Ishikawa (cell line): ENCODE measurements around the gene WDR64.

Experiments
- CEBPB ChIP-seq: IDR thresholded peaks from 2 replicates; pipeline ENCODE4 v1.6.1; 2012
- CREB1 ChIP-seq: IDR thresholded peaks from 2 replicates; pipeline ENCODE4 v1.6.1; 2012; ENCODE audit warnings: low read depth
- EGR1 ChIP-seq: IDR thresholded peaks from 2 replicates; pipeline ENCODE4 v1.6.1; 2012
- EP300 ChIP-seq: IDR thresholded peaks from 2 replicates; pipeline ENCODE4 v1.6.1; 2012; ENCODE audit warnings: borderline replicate concordance
- FOXM1 ChIP-seq: IDR thresholded peaks from 2 replicates; pipeline ENCODE4 v1.6.1; 2012; ENCODE audit warnings: low read depth, borderline replicate concordance
- NFIC ChIP-seq: IDR thresholded peaks from 2 replicates; pipeline ENCODE4 v1.6.1; 2012
- RAD21 ChIP-seq: IDR thresholded peaks from 2 replicates; pipeline ENCODE4 v1.6.1; 2012; ENCODE audit warnings: low read depth
- TAF1 ChIP-seq: IDR thresholded peaks from 2 replicates; pipeline ENCODE4 v1.6.1; 2012; ENCODE audit warnings: low read depth, mild to moderate bottlenecking
- TCF12 ChIP-seq: IDR thresholded peaks from 2 replicates; pipeline ENCODE4 v1.6.1; 2012; ENCODE audit warnings: low read depth
- TEAD4 ChIP-seq: IDR thresholded peaks from 2 replicates; pipeline ENCODE4 v1.6.1; 2012
- YY1 ChIP-seq: IDR thresholded peaks from 2 replicates; pipeline ENCODE4 v1.6.1; 2012; ENCODE audit warnings: low read depth
- ZBTB7A ChIP-seq: IDR thresholded peaks from 2 replicates; pipeline ENCODE4 v1.6.1; 2012; ENCODE audit warnings: low read depth
- TF ChIP-seq, protein P1 (sequence below): IDR thresholded peaks from 2 replicates; pipeline ENCODE4 v1.6.1; 2012
- TF ChIP-seq, protein P2 (sequence below): IDR thresholded peaks from 2 replicates; pipeline ENCODE4 v1.6.1; 2012; ENCODE audit warnings: low read depth, mild to moderate bottlenecking
- TF ChIP-seq, protein P3 (sequence below): IDR thresholded peaks from 2 replicates; pipeline ENCODE4 v1.6.1; 2012

The WDR64 gene

DNA sequence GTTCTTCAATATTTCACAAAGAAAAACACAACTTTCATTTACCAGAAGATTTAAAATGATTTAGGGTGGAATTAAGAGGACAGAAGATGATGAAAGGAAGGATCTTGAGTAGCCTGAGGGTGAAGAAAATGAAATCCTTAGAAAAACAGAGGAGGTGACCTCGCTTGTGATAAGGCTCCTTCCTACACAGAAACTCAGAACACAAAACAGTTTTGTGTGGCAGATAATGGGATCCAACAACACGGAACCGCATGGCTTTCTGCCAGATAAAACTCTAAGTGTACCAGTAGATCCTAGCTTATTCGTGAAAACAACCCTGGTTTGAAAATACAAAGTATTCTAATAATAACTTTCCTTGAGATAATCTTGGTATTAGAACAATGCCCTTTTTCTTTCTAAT is 121.9 kb downstream of the WDR64 start:
- TF ChIP-seq TEAD4, result no peak
- TF ChIP-seq TAF1, result no peak
- no peak for TF ChIP-seq RAD21
- no peak for TF ChIP-seq CEBPB
- TF ChIP-seq EP300, result no peak
- TF ChIP-seq EGR1, result no peak
- TF ChIP-seq TCF12, result no peak
- no peak for TF ChIP-seq YY1
- no peak for TF ChIP-seq NFIC
- TF ChIP-seq, protein P1, sequence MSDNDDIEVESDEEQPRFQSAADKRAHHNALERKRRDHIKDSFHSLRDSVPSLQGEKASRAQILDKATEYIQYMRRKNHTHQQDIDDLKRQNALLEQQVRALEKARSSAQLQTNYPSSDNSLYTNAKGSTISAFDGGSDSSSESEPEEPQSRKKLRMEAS, result no peak
- TF ChIP-seq, protein P2, sequence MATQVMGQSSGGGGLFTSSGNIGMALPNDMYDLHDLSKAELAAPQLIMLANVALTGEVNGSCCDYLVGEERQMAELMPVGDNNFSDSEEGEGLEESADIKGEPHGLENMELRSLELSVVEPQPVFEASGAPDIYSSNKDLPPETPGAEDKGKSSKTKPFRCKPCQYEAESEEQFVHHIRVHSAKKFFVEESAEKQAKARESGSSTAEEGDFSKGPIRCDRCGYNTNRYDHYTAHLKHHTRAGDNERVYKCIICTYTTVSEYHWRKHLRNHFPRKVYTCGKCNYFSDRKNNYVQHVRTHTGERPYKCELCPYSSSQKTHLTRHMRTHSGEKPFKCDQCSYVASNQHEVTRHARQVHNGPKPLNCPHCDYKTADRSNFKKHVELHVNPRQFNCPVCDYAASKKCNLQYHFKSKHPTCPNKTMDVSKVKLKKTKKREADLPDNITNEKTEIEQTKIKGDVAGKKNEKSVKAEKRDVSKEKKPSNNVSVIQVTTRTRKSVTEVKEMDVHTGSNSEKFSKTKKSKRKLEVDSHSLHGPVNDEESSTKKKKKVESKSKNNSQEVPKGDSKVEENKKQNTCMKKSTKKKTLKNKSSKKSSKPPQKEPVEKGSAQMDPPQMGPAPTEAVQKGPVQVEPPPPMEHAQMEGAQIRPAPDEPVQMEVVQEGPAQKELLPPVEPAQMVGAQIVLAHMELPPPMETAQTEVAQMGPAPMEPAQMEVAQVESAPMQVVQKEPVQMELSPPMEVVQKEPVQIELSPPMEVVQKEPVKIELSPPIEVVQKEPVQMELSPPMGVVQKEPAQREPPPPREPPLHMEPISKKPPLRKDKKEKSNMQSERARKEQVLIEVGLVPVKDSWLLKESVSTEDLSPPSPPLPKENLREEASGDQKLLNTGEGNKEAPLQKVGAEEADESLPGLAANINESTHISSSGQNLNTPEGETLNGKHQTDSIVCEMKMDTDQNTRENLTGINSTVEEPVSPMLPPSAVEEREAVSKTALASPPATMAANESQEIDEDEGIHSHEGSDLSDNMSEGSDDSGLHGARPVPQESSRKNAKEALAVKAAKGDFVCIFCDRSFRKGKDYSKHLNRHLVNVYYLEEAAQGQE, result no peak
- no peak for TF ChIP-seq ZBTB7A
- no peak for TF ChIP-seq FOXM1

DNA sequence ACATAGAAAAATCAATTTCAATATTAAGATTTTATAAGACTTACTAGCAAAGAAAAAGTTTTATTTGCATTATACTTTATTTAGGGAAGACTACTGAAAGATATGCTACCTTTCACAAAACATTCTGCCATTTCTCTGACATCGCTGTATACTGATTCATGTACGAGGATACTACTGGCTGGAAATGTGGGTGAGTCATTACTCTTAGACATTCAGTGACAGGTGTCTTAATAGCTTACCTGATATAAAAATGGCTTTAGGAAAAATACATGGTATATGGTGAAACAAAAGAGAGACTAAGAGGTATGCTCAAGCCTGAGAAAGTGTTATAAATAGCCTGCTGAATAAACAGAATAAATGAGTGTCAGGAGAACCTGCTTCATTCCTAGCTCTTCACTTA is 122.9 kb downstream of the WDR64 start:
- TF ChIP-seq, protein P3, sequence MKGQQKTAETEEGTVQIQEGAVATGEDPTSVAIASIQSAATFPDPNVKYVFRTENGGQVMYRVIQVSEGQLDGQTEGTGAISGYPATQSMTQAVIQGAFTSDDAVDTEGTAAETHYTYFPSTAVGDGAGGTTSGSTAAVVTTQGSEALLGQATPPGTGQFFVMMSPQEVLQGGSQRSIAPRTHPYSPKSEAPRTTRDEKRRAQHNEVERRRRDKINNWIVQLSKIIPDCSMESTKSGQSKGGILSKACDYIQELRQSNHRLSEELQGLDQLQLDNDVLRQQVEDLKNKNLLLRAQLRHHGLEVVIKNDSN, result no peak
- no peak for TF ChIP-seq NFIC
- no peak for TF ChIP-seq YY1
- no peak for TF ChIP-seq TAF1
- no peak for TF ChIP-seq TEAD4
- TF ChIP-seq EGR1, result no peak
- TF ChIP-seq FOXM1, result no peak
- no peak for TF ChIP-seq TCF12
- no peak for TF ChIP-seq CEBPB
- no peak for TF ChIP-seq EP300
- TF ChIP-seq RAD21, result no peak
- no peak for TF ChIP-seq ZBTB7A
- TF ChIP-seq, protein P2, result no peak
- no peak for TF ChIP-seq CREB1

DNA sequence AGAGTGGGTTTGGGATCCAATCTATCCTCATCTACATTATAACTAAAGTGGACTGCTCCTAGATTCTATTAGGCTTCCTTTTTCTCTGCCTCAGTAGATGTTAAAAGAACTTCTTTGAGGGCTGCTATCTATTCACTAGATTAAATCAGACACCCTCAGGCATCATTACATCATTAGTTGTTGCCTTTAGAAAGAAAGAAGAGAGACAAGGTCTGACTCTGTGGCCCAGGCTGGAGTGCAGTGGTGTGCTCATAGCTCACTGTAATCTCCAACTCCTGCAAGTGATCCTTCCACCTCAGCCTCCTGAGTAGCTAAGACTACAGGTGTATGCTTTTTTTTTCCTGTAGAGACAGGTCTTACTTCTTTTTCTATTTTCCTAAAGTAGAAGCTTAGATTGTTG is 124.8 kb downstream of the WDR64 start:
- TF ChIP-seq CREB1, result no peak
- TF ChIP-seq ZBTB7A, result no peak
- no peak for TF ChIP-seq TCF12
- no peak for TF ChIP-seq CEBPB
- no peak for TF ChIP-seq FOXM1
- TF ChIP-seq RAD21, result no peak
- no peak for TF ChIP-seq EP300
- TF ChIP-seq TAF1, result no peak
- TF ChIP-seq, protein P2, result no peak
- TF ChIP-seq TEAD4, result no peak
- no peak for TF ChIP-seq NFIC
- TF ChIP-seq, protein P1, result no peak

DNA sequence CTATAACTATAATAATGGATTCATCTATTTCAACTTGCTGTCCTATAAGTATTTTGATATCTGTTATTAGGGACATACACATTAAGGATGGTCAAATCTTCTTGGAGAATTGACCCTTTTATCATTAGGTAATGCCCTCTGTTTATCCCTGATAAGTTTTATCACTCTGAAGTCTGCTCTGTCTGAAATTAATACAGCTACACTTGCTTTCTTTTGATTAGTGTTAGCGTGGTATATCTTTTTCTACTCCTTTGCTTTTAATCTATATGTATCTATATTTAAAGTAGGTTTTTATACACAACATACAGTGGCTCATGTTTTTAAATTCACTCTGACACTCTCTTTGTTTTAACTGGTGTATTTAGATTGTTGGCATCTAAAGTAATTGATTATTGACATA is 126.0 kb downstream of the WDR64 start:
- no peak for TF ChIP-seq FOXM1
- no peak for TF ChIP-seq CREB1
- TF ChIP-seq CEBPB, result no peak
- TF ChIP-seq, protein P2, result no peak
- TF ChIP-seq, protein P1, result no peak
- no peak for TF ChIP-seq RAD21
